Measurements from ENCODE around the gene PMEL. TPM values are rescaled to one million over a fixed set of nuclear protein-coding genes. Genes with fewer than 3 reads are reported as not detected.

The PMEL gene
- total RNA-seq, 1 experiment from 2014 or later: 1.2 TPM

DNA sequence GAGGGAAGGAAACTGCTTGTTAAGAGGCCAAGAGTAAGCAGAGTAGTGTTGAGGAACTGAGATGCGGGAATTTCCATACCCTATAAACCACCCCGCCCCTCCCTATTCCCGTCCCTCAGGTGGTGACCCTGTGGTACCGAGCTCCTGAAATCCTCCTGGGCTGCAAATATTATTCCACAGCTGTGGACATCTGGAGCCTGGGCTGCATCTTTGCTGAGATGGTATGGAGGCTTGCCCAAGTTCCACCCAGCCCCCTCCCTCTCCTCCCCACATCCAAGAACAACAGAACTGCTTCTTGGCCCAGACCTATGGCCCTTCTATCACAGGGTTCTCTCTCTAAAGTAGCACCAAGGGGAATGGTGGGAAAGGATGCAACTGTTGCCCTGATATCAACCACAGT is 3.5 kb upstream of the PMEL start:
- in situ Hi-C loops (cut with HindIII; ENCODE audit: low pct_unique_long_range_greater_than_20kb, low sequenced_read_pairs) (no loop called here), intact Hi-C loops (cut with micrococcal nuclease; ENCODE audit: unreplicated experiment) (no loop called here)
- BruUV-seq (replicated peaks): no TSS peak
- Histone ChIP-seq H3K4me3 (ENCODE audit: low read depth in 2 of 2, low read length in 2 of 2) (no peak overlapping the region), H3K9me3 (ENCODE audit: control insufficient read depth, insufficient read depth, low read depth, low read length) (no peaks in the 10 kb centered on the region), H3K4me1 (ENCODE audit: control insufficient read depth, insufficient read depth, low read length) (peaks cover 26% of the 10 kb centered on the region), H3K36me3 (ENCODE audit: control insufficient read depth, insufficient read depth, low read length) (peaks cover 11% of the 10 kb centered on the region), H3K27ac (ENCODE audit: low read length) (no peak overlapping the region), H3K27me3 (ENCODE audit: control insufficient read depth, insufficient read depth, low read length) (no peaks in the 10 kb centered on the region)
- CTCF ChIA-PET: no interaction called here
- TF ChIP-seq, protein P1, sequence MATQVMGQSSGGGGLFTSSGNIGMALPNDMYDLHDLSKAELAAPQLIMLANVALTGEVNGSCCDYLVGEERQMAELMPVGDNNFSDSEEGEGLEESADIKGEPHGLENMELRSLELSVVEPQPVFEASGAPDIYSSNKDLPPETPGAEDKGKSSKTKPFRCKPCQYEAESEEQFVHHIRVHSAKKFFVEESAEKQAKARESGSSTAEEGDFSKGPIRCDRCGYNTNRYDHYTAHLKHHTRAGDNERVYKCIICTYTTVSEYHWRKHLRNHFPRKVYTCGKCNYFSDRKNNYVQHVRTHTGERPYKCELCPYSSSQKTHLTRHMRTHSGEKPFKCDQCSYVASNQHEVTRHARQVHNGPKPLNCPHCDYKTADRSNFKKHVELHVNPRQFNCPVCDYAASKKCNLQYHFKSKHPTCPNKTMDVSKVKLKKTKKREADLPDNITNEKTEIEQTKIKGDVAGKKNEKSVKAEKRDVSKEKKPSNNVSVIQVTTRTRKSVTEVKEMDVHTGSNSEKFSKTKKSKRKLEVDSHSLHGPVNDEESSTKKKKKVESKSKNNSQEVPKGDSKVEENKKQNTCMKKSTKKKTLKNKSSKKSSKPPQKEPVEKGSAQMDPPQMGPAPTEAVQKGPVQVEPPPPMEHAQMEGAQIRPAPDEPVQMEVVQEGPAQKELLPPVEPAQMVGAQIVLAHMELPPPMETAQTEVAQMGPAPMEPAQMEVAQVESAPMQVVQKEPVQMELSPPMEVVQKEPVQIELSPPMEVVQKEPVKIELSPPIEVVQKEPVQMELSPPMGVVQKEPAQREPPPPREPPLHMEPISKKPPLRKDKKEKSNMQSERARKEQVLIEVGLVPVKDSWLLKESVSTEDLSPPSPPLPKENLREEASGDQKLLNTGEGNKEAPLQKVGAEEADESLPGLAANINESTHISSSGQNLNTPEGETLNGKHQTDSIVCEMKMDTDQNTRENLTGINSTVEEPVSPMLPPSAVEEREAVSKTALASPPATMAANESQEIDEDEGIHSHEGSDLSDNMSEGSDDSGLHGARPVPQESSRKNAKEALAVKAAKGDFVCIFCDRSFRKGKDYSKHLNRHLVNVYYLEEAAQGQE (IDR thresholded peaks at IDR 0.05; ENCODE audit: insufficient read depth in 1 of 2, low read depth in 2 of 2, low read length in 1 of 2): no peak
- POLR2A ChIA-PET: no interaction called here
- ATAC-seq: no peak
- DNase-seq (ENCODE audit: low read depth, low spot score): no peak

DNA sequence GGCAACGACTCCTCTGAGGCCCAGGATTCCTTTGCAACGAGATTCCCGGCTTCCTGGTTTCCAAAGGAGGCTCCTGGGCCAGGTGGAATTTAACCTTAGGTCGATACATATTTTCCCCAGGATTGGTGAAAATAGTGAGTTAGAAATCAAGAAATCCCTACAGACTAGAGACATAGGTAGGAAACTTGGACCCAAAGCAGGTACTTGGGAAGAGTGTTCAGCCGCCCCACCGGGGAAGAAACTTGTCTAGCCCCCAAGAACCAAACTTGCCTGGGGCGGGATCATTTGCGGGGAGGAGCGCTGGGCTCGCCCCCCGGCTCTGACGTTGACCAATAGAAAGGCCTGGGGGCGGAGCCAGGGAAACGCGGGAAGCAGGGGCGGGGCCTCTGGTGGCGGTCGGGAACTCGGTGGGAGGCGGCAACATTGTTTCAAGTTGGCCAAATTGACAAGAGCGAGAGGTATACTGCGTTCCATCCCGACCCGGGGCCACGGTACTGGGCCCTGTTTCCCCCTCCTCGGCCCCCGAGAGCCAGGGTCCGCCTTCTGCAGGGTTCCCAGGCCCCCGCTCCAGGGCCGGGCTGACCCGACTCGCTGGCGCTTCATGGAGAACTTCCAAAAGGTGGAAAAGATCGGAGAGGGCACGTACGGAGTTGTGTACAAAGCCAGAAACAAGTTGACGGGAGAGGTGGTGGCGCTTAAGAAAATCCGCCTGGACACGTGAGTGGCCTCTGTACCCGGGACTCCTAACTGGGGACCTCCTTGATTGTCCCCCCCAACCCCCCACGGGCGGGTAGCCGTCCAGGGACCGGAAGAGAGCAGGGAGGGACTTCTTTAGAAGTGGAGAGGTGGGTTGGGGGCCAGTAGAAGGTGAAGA is 803 bp upstream of the PMEL start, which contains the start of gene CDK2:
Gene CDK2 (plus strand): TSS at position 423 of the 874 bp plus-strand sequence. CDS start 179 bp downstream, at position 602.
- Histone ChIP-seq H3K36me3 (ENCODE audit: control insufficient read depth, insufficient read depth, low read length) (peaks cover 9% of the 10 kb centered on the region), H3K27ac (ENCODE audit: low read length) (peak within 1 kb of the TSS; percentile 93), H3K4me1 (ENCODE audit: control insufficient read depth, insufficient read depth, low read length) (peaks cover 15% of the 10 kb centered on the region), H3K9me3 (ENCODE audit: control insufficient read depth, insufficient read depth, low read depth, low read length) (no peaks in the 10 kb centered on the region), H3K4me3 (ENCODE audit: low read depth in 2 of 2, low read length in 2 of 2) (peak within 1 kb of the TSS; percentile 92 to 98), H3K27me3 (ENCODE audit: control insufficient read depth, insufficient read depth, low read length) (no peaks in the 10 kb centered on the region)
- no peak for DNase-seq (ENCODE audit: low read depth, low spot score)
- CTCF ChIA-PET: interaction anchor here (0.6 kb wide), 2 partner anchors 26 to 121 kb away, joined by 5 read pairs; no protein-coding TSS in a partner anchor
- ATAC-seq: peak; percentile 98
- BruUV-seq (replicated peaks): TSS peak; percentile 90
- in situ Hi-C loops (cut with HindIII; ENCODE audit: low pct_unique_long_range_greater_than_20kb, low sequenced_read_pairs) (no loop called here), intact Hi-C loops (cut with micrococcal nuclease; ENCODE audit: unreplicated experiment) (no loop called here)
- TF ChIP-seq SIN3A (IDR thresholded peaks at IDR 0.05; ENCODE audit: borderline replicate concordance, insufficient read depth, low read depth, low read length): peak; percentile 77; the same call in 1 of the 2 replicates
- TF ChIP-seq TCF7L2 (IDR thresholded peaks at IDR 0.05; ENCODE audit: low read depth, low read length): 0 out of 2 replicates have a peak, but pooled peaks have one; percentile 32
- TF ChIP-seq, protein P1 (IDR thresholded peaks at IDR 0.05; ENCODE audit: insufficient read depth in 1 of 2, low read depth in 2 of 2, low read length in 1 of 2): no peak
- peak; percentile 62 for TF ChIP-seq POLR2AphosphoS5 (IDR thresholded peaks at IDR 0.05; ENCODE audit: low read depth, low read length)
- POLR2A ChIA-PET: no interaction called here
